Activated T-cell treated with anti-CD3 and anti-CD28 coated beads, Interleukin-2, amount 50 U/mL, for 24 hours (primary cell): ENCODE results near the gene KLF11.

ENCODE experiments used
- DNase-seq: peaks from one replicate; pipeline ENCODE4 v3.0.0-alpha.2; 2020
- H3K27ac Mint-ChIP-seq: 2 replicates; pipeline ENCODE4 v1.8.0; 2020; ENCODE audit warnings: mild to moderate bottlenecking, mixed read lengths
- H3K27me3 Mint-ChIP-seq: 2 replicates; pipeline ENCODE4 v1.8.0; 2020; ENCODE audit warnings: mixed read lengths
- H3K36me3 Mint-ChIP-seq: 2 replicates; pipeline ENCODE4 v1.8.0; 2020; ENCODE audit warnings: low read depth, mixed read lengths
- H3K4me1 Mint-ChIP-seq: 2 replicates; pipeline ENCODE4 v1.8.0; 2020; ENCODE audit warnings: low read depth, mixed read lengths
- H3K4me3 Mint-ChIP-seq: 2 replicates; pipeline ENCODE4 v1.8.0; 2020; ENCODE audit warnings: mild to moderate bottlenecking, moderate library complexity, mixed read lengths
- H3K9me3 Mint-ChIP-seq: 2 replicates; pipeline ENCODE4 v1.8.0; 2020; ENCODE audit warnings: mixed read lengths

The KLF11 gene

DNA sequence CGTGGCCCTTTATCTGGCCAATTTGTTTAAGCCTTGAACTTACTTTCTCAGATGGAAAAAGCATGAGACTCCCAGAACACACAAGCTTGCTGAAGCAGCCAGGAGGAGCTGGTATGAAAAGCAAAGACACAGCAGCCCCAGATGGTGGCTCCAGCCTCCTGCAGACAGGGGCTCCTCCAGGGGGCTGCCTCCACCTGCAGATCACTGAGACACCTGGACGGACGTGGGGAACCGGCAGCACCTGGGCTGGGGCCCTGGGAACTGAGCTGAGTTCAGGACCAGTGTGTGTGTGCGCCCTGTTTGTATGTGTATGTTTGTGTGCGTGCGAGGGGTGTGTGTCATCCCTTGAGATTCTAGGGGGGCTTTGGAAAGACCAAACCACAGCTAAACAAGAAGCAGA, 28.2 kb downstream of the KLF11 start:
- Mint-ChIP-seq H3K27ac (no peak overlapping the region), H3K4me3 (no peak overlapping the region), H3K9me3 (peaks cover 7% of the 10 kb centered on the region), H3K4me1 (peaks cover 3% of the 10 kb centered on the region), H3K36me3 (no peaks in the 10 kb centered on the region), H3K27me3 (peaks cover 32% of the 10 kb centered on the region)
- DNase-seq: no peak

DNA sequence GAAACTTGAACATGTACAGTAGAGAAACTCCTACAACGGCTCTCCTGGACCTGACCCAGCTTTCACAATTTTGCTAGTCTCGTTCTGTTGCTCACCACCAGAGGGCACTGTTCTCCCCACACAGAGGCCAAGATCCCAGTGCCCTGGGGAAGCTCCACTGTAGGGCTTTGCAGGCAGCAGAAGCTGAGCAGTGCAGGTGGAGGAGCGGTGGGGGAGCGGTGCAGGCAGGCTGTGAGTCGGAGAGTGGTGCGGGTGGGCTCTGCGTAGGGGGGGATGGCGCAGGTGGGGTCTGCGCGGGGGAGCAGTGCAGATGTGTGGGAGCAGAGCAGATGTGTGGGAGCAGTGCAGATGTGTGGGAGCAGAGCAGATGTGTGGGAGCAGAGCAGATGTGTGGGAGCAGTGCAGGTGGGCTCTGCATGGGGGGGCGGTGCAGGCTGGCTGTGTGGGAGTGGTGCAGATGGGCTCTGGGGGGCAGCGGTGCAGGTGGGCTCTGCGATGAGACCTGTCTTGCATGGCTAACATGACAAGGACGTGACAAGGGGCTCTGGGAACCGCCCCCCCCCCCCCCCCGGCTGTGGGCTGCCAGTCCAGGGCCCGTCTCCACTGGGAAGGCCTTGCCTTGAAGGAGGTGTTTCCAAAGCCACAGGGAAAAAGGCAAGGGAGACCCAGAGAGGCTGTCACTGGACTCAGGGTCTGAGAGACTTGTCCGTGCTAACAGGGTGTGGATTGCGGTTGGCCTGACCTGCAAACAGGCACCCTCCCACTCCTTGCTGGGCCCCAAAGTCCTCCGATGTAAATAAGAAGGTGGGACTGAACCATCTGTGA, 29.5 kb downstream of the KLF11 start:
- no peak overlapping the region for H3K27ac Mint-ChIP-seq
- DNase-seq: peak; percentile 76
- no peak overlapping the region for H3K4me3 Mint-ChIP-seq
- peaks cover 4% of the 10 kb centered on the region for H3K9me3 Mint-ChIP-seq
- H3K4me1 Mint-ChIP-seq: peaks cover 3% of the 10 kb centered on the region
- peaks cover 45% of the 10 kb centered on the region for H3K27me3 Mint-ChIP-seq
- no peaks in the 10 kb centered on the region for H3K36me3 Mint-ChIP-seq

DNA sequence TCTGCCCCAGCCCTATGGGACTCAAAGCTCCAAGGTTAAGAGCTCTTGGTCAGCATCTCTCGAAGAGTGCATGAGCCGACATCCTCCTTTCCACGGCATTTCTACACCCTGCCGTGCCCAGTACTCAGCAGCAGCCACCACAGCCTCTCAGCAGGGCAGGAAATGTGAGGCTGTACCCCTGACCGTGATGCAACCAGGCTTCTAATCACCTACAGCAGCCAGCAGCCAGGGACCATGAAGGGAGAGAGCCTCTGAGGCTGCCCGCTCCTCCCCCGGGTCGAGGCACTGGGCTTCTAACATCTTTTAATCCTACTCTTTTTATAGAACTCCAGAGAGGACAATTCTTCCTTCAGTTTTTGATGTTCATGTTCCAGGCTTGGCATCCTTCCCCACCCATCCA, 30.4 kb downstream of the KLF11 start:
- Mint-ChIP-seq H3K27ac (no peak overlapping the region), H3K4me3 (no peak overlapping the region), H3K4me1 (peaks cover 3% of the 10 kb centered on the region), H3K9me3 (no peaks in the 10 kb centered on the region), H3K27me3 (peaks cover 53% of the 10 kb centered on the region), H3K36me3 (no peaks in the 10 kb centered on the region)
- no peak for DNase-seq

DNA sequence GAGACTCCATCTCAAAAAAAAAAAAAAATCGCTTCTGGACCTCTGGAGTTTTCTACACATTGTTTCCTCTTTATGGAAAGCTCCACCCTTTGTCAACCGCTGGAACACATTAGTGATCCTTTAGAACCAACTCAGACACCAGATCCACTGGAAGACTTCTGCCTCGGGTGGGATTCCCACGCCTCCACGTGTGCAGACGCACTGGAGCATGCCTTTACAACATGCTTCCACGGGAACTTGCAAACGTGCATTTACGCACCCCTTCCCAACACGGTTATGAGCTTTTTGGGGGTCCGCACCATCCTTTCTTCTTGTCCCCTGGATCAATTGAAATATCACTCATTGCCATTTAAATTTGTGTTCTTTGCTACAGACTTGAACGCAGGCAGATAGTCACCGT, 31.8 kb downstream of the KLF11 start:
- no peak for DNase-seq
- Mint-ChIP-seq H3K4me1 (peaks cover 6% of the 10 kb centered on the region), H3K27ac (no peak overlapping the region), H3K27me3 (peaks cover 60% of the 10 kb centered on the region), H3K4me3 (no peak overlapping the region), H3K9me3 (no peaks in the 10 kb centered on the region), H3K36me3 (no peaks in the 10 kb centered on the region)

DNA sequence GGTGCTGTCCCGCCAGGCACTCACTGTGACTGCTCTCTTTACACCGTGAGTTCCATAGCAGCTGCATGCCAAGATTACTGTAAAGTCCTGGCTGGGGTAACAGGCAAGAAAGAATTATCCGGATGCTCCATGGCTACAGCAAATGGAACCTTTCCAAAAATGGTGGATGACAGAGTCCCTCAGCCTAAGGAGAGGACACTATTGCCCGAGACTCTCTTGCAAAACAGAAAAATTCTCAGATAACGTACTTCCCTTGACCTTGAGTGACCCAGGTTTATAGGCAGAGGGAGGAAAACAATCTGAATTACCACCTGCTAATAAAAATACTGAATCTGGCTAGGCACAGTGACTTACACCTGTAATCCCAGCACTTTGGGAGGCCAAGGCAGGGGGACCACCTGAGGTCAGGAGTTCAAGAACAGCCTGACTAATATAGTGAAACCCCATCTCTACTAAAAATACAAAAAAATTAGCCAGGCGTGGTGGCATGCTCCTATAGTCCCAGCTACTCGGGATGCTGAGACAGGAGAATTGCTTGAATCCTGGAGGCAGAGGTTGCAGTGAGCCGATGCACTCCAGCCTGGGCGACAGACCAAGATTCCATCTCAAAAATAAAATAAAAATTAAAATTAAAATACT, 32.3 kb downstream of the KLF11 start:
- H3K27me3 Mint-ChIP-seq: peaks cover 62% of the 10 kb centered on the region
- no peak overlapping the region for H3K27ac Mint-ChIP-seq
- peaks cover 7% of the 10 kb centered on the region for H3K4me1 Mint-ChIP-seq
- no peaks in the 10 kb centered on the region for H3K9me3 Mint-ChIP-seq
- H3K4me3 Mint-ChIP-seq: no peak overlapping the region
- H3K36me3 Mint-ChIP-seq: no peaks in the 10 kb centered on the region
- DNase-seq: no peak

DNA sequence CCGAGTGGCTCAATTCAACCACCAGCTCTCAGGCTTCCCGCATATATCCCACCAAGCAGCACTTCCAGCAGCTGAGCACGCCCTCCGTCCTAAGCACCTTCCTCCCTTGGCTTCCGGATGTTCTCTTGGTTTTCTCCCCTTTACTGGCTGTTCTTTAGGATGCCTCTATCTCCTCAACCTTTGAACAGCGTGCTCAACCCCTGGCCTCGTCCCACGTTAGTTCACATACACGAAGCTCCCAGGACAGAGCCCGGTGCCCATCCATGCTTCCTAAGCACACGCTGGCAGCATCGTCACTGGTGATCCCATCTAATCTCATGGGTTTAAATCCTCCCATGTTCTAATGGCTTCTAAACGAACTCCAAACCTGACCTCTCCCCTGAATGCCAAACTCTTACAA, 33.2 kb downstream of the KLF11 start:
- DNase-seq: no peak
- Mint-ChIP-seq H3K9me3 (no peaks in the 10 kb centered on the region), H3K4me3 (no peak overlapping the region), H3K27me3 (peaks cover 71% of the 10 kb centered on the region), H3K4me1 (peaks cover 14% of the 10 kb centered on the region), H3K27ac (no peak overlapping the region), H3K36me3 (no peaks in the 10 kb centered on the region)

DNA sequence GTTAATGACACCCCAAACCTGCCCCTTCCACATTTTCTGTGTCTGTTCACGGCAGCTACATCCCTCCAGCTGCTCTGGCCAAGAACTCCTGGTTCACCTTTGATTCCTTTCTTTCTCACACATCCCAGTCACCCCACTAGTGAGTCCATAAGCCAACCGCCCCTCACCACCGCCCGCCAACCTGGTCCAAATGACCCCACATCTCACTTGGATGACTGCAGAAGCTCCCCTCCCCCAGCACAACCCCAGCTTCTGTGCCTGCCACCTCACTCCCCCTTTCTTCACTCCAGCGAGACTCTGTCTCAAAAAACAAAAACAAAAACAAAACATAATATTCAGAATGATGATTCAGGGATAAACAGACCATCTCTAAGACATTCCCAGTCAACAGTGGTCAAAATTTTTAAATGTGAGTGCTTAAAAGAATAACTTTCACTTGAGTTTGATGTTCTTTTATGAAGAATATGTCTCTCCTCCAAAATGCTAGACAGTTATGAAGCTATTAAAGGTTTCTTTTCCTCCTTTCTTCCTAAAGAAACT, 33.7 kb downstream of the KLF11 start:
- DNase-seq: no peak
- peaks cover 14% of the 10 kb centered on the region for H3K4me1 Mint-ChIP-seq
- H3K27me3 Mint-ChIP-seq: peaks cover 74% of the 10 kb centered on the region
- no peaks in the 10 kb centered on the region for H3K36me3 Mint-ChIP-seq
- H3K9me3 Mint-ChIP-seq: no peaks in the 10 kb centered on the region
- no peak overlapping the region for H3K4me3 Mint-ChIP-seq
- no peak overlapping the region for H3K27ac Mint-ChIP-seq

DNA sequence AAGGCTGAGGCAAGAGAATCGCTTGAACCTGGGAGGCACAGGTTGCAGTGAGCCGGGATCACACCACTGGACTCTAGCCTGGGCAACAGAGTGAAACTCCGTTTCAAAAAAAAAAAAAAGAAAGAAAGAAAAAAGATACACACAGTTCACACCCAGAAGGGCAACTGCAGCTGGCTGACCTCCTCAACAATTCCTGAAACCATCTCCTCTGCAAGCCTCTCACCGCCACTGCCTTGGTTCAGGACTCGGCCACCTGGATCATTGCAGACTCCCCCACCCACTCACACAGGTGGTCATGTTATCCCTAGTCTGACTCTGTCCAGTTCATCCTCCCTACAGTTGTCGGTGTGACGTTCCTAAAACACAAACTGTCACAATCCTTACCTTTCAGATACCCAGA, 34.7 kb downstream of the KLF11 start:
- H3K4me1 Mint-ChIP-seq: peaks cover 10% of the 10 kb centered on the region
- H3K4me3 Mint-ChIP-seq: no peak overlapping the region
- no peaks in the 10 kb centered on the region for H3K36me3 Mint-ChIP-seq
- no peak overlapping the region for H3K27ac Mint-ChIP-seq
- H3K9me3 Mint-ChIP-seq: no peaks in the 10 kb centered on the region
- no peak for DNase-seq
- H3K27me3 Mint-ChIP-seq: peaks cover 78% of the 10 kb centered on the region

DNA sequence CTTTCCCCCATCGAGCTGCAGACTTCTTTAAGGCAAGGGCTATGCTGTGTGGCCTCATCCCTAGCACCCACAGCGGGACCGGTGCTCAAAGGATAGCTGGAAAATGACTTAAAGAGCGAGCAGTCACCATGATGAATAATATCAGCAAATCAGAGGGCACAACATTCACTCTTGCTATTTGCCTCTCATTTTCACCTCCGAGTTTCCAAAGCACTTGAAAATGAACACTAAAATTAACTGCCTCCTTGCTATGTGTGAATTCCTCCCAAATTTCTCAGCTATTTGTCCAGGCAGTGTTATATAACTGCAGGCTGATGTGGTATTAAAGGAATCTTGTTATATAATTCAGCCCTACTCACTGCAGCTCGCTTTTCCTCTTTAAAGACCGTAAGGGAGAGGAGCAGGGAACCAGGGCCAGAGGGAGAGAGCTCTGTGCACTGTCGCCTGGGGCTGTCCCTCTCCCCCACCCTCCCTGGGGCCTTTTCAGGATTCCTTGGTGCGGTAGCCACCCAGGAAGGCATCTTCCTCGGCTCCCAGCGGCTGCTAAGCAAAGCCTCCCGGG, 35.4 kb downstream of the KLF11 start:
- Mint-ChIP-seq H3K27me3 (peaks cover 80% of the 10 kb centered on the region), H3K4me1 (peaks cover 14% of the 10 kb centered on the region), H3K4me3 (peak overlapping the region; percentile 68), H3K9me3 (no peaks in the 10 kb centered on the region), H3K27ac (no peak overlapping the region), H3K36me3 (no peaks in the 10 kb centered on the region)
- no peak for DNase-seq

DNA sequence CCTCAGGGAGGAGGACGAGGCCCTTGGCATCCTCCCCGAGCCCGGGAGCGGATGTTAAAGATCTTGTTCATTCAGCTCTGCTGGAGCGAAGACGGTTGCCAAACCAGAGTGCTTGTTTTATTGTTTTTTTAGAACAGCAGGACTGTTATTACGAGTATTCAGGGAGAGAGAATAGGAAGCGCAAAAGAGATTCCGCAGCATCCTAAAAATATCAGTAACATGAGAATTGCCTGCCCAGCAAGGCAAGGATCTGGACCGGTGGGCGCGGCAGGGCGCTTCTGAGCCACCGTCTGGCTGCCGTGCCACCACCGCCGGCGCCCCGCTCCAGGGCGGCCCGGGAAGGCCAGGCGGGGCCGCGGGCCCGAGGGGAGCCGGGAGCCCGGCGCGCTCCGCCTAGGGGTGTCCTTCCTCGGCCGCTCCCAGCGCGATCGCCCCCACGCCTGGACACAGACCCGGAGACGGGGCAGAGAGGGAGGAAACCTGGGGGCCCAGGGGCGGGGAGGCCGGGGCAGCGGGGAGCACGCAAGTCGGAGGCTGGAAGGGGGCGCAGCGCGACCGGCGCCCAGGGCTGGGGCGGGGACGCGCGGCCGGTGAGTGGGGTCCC, 36.0 kb downstream of the KLF11 start:
- Mint-ChIP-seq H3K27me3 (peaks cover 80% of the 10 kb centered on the region), H3K4me3 (peak overlapping the region; percentile 68), H3K36me3 (no peaks in the 10 kb centered on the region), H3K9me3 (no peaks in the 10 kb centered on the region), H3K27ac (no peak overlapping the region), H3K4me1 (peaks cover 18% of the 10 kb centered on the region)
- peak; percentile 47 for DNase-seq

DNA sequence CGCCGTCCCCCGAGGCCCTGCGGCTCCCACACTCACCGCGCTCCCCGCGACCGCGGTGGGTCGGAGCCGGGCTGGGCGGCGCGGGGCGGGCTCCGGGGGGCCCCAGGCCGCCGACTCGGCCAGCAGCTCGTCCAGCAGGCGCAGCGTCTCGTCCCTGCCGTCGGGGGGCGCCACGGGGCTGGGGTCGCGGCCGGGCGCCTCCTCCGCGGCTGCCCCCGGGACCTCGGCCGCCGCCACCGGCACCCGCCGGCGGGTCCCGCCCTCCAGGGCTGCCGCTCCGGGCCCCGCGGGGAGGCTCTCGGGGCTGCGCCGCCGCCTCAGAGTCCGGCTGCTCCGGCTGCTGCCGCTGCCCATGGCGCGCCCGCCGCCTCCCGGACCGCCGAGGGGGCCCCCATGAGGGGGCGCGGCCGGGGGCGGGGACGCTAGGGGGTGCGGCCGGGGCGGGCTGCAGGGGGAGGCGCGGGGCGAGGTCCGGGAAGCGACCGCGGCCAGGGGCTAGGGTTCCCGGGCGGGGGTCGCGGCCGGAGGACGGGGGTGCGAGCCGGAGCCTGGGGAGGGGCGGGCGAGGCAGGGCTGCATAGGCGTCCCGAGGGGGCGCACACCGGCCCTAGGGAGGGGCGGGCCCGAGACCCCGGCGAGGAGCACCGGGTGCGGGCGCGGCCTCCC, 36.7 kb downstream of the KLF11 start, which contains the start of gene CYS1:
Gene CYS1 (minus strand): TSS at position 542 of the 666 bp plus-strand sequence. CDS start 188 bp downstream, at position 354.
- no peaks in the 10 kb centered on the region for H3K9me3 Mint-ChIP-seq
- H3K4me3 Mint-ChIP-seq: peak within 1 kb of the TSS; percentile 68
- no peak within 1 kb of the TSS for H3K27ac Mint-ChIP-seq
- no peaks in the 10 kb centered on the region for H3K36me3 Mint-ChIP-seq
- H3K27me3 Mint-ChIP-seq: peaks cover 82% of the 10 kb centered on the region
- H3K4me1 Mint-ChIP-seq: peaks cover 19% of the 10 kb centered on the region
- DNase-seq: peak; percentile 43

DNA sequence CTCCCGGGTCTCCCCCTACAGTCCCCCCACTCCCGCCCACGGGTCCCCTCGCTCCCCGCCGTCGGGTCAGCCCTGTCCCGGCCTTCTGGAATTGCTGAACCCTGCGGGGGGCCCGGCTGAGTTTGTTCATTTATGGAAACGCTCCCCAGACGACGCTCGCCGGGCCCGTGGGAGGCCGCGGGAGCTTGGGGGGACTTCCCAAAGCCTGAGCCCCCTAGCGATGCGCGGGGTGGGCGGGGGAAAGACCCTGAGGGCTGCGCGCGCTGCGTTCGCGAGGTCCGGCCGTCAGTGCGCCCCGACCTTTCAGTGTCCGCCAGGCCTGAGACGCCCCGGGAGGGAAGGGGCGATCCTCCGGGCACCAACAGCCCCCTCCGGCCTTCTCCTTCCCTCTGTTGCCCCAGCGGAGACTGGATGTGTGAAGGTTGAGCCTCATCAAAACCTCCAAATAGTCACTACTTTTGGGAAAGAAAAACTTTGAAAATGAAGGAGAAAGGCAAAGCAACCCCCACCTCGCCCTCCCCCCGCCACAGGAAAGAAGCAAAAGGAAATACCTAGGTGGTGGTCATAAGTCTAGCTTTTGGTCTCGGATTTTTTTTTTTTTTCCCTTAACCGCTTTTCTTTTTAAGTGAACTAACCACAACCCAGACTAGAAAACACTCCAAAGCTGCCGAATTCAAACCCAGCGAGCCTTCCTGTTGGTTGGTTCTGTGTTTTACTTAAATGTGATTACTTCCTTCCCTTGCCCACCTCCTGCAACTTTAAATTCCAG, 37.4 kb downstream of the KLF11 start:
- no peaks in the 10 kb centered on the region for H3K9me3 Mint-ChIP-seq
- peak overlapping the region; percentile 61 for H3K4me3 Mint-ChIP-seq
- no peaks in the 10 kb centered on the region for H3K36me3 Mint-ChIP-seq
- peaks cover 19% of the 10 kb centered on the region for H3K4me1 Mint-ChIP-seq
- no peak overlapping the region for H3K27ac Mint-ChIP-seq
- H3K27me3 Mint-ChIP-seq: peaks cover 82% of the 10 kb centered on the region
- peak; percentile 40 for DNase-seq

DNA sequence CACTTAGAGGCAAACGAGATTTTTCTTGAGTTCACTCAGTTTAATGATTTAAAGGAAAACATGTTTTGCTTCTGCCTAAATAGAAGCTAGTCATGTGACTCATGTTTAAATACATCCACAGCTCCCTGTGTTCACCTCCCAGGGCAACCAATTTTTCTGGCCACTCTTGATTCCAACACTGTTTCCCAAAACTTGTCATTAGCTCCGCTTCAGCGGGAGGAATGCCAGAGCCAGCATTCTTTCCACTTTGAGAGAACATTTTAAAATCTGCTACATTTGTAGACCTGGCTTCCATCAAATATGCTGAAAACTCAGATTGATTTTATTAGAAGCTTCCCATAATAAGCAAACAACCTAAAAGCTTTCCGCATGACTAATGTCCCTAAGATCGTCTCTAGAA, 39.7 kb downstream of the KLF11 start:
- H3K27me3 Mint-ChIP-seq: peaks cover 77% of the 10 kb centered on the region
- DNase-seq: no peak
- H3K27ac Mint-ChIP-seq: no peak overlapping the region
- no peaks in the 10 kb centered on the region for H3K36me3 Mint-ChIP-seq
- peaks cover 19% of the 10 kb centered on the region for H3K4me1 Mint-ChIP-seq
- no peak overlapping the region for H3K4me3 Mint-ChIP-seq
- no peaks in the 10 kb centered on the region for H3K9me3 Mint-ChIP-seq
